ENCODE data around the gene NRXN3.

Gene NRXN3

DNA sequence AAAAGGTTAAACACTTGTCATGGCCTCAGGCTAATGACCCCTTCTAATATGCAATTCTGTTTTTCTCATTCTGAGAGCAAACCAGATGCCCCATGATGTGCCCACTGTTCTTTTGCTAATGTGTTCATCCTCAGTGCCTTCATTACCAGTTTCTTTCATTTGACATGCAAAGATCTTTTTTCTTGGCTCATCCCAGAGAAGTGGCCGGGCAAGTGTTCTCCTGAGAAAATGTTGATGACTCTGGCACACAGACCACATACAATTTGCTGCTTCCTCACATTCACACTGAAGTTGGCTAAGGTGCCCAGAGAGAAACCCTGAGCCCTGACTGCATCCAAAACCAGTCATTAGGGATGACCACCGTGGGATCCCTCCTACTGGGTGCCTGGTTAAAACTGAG, 1207.8 kb downstream of the NRXN3 start:
- Histone ChIP-seq H3K4me3 (ENCODE audit: insufficient read depth, low read length, poor library complexity, severe bottlenecking) (no peak overlapping the region), H3K36me3 (ENCODE audit: low read length) (no peaks in the 10 kb centered on the region), H3K27me3 (ENCODE audit: low read length) (no peaks in the 10 kb centered on the region), H3K9me2 (replicated peaks; ENCODE audit: insufficient read depth, low read length) (no peaks in the 10 kb centered on the region), H3F3A (ENCODE audit: insufficient read depth) (no peaks in the 10 kb centered on the region), H3K9me3 (ENCODE audit: insufficient read depth, low read length) (no peaks in the 10 kb centered on the region), H3K79me2 (ENCODE audit: insufficient read depth, low read length) (no peaks in the 10 kb centered on the region), H4K20me1 (ENCODE audit: low read depth, low read length) (no peaks in the 10 kb centered on the region), H2AFZ (ENCODE audit: low read depth, low read length, severe bottlenecking) (no peak overlapping the region), H3K4me2 (ENCODE audit: low read depth, low read length, poor library complexity, severe bottlenecking) (no peak overlapping the region), H3K27ac (ENCODE audit: low read depth, low read length) (no peak overlapping the region), H3K9ac (ENCODE audit: low read length) (no peak overlapping the region)
- no peak for TF ChIP-seq EZH2phosphoT487 (conservative IDR thresholded peaks at IDR 0.05; ENCODE audit: low read length)
- TF ChIP-seq, protein P1, sequence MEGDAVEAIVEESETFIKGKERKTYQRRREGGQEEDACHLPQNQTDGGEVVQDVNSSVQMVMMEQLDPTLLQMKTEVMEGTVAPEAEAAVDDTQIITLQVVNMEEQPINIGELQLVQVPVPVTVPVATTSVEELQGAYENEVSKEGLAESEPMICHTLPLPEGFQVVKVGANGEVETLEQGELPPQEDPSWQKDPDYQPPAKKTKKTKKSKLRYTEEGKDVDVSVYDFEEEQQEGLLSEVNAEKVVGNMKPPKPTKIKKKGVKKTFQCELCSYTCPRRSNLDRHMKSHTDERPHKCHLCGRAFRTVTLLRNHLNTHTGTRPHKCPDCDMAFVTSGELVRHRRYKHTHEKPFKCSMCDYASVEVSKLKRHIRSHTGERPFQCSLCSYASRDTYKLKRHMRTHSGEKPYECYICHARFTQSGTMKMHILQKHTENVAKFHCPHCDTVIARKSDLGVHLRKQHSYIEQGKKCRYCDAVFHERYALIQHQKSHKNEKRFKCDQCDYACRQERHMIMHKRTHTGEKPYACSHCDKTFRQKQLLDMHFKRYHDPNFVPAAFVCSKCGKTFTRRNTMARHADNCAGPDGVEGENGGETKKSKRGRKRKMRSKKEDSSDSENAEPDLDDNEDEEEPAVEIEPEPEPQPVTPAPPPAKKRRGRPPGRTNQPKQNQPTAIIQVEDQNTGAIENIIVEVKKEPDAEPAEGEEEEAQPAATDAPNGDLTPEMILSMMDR (IDR thresholded peaks at IDR 0.05; ENCODE audit: insufficient read depth, low read length, poor library complexity, severe bottlenecking), result no peak

DNA sequence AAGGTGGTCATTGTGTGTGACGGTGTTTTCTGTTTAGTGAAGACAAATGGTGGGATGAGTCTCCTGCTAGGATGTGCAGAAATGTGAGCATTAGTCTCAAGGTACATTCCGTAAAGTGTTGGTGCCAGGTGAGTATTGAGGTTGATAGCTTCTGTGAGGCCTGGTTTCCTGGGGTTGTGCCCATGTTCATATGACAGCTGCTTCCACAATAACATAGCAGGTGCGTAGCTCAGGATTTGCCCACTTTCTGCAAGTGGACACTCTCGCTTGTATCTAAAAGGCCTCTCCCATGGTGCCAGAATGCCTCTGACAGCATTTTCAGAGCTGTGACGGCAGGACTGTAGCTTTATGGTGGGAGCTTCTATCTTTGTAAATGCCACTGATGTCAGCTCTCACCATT, 1209.1 kb downstream of the NRXN3 start:
- H4K20me1 ChIP-seq (ENCODE audit: low read depth, low read length), result no peaks in the 10 kb centered on the region
- no peak overlapping the region for H3K4me2 ChIP-seq (ENCODE audit: low read depth, low read length, poor library complexity, severe bottlenecking)
- TF ChIP-seq, protein P1 (IDR thresholded peaks at IDR 0.05; ENCODE audit: insufficient read depth, low read length, poor library complexity, severe bottlenecking), result no peak
- TF ChIP-seq EZH2phosphoT487 (conservative IDR thresholded peaks at IDR 0.05; ENCODE audit: low read length), result no peak
- no peaks in the 10 kb centered on the region for H3K36me3 ChIP-seq (ENCODE audit: low read length)
- no peaks in the 10 kb centered on the region for H3K27me3 ChIP-seq (ENCODE audit: low read length)
- H3K27ac ChIP-seq (ENCODE audit: low read depth, low read length), result no peak overlapping the region
- no peaks in the 10 kb centered on the region for H3F3A ChIP-seq (ENCODE audit: insufficient read depth)
- no peak overlapping the region for H3K9ac ChIP-seq (ENCODE audit: low read length)
- H3K9me3 ChIP-seq (ENCODE audit: insufficient read depth, low read length), result no peaks in the 10 kb centered on the region
- no peak overlapping the region for H2AFZ ChIP-seq (ENCODE audit: low read depth, low read length, severe bottlenecking)
- H3K79me2 ChIP-seq (ENCODE audit: insufficient read depth, low read length), result no peaks in the 10 kb centered on the region
- no peaks in the 10 kb centered on the region for H3K9me2 ChIP-seq (replicated peaks; ENCODE audit: insufficient read depth, low read length)
- no peak overlapping the region for H3K4me3 ChIP-seq (ENCODE audit: insufficient read depth, low read length, poor library complexity, severe bottlenecking)

DNA sequence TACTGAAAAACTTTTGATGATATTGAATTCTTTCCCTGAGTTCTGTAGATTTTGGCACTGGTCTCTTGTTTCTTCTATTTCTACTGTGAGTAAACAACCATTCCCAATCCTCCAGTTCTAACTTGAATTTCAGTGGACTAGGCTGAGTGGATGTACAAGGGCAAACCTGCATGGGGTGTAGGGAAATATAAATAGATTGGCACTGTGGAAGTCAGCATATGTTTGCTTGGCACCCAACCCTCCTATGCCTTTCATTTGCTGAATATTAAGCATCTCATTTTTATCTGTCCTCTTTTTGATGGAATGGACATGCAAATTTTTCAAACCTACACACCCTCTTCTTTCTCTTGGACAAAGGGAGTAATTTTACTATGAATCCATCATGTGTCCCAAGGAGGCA, 1212.9 kb downstream of the NRXN3 start:
- Histone ChIP-seq H3K4me3 (ENCODE audit: insufficient read depth, low read length, poor library complexity, severe bottlenecking) (no peak overlapping the region), H3K4me2 (ENCODE audit: low read depth, low read length, poor library complexity, severe bottlenecking) (no peak overlapping the region), H3K9me2 (replicated peaks; ENCODE audit: insufficient read depth, low read length) (no peaks in the 10 kb centered on the region), H3K9me3 (ENCODE audit: insufficient read depth, low read length) (no peaks in the 10 kb centered on the region), H3K36me3 (ENCODE audit: low read length) (no peaks in the 10 kb centered on the region), H2AFZ (ENCODE audit: low read depth, low read length, severe bottlenecking) (no peak overlapping the region), H3F3A (ENCODE audit: insufficient read depth) (no peaks in the 10 kb centered on the region), H3K27me3 (ENCODE audit: low read length) (no peaks in the 10 kb centered on the region), H4K20me1 (ENCODE audit: low read depth, low read length) (no peaks in the 10 kb centered on the region), H3K79me2 (ENCODE audit: insufficient read depth, low read length) (no peaks in the 10 kb centered on the region), H3K9ac (ENCODE audit: low read length) (no peak overlapping the region), H3K27ac (ENCODE audit: low read depth, low read length) (no peak overlapping the region)
- TF ChIP-seq EZH2phosphoT487 (conservative IDR thresholded peaks at IDR 0.05; ENCODE audit: low read length), result no peak
- TF ChIP-seq, protein P1 (IDR thresholded peaks at IDR 0.05; ENCODE audit: insufficient read depth, low read length, poor library complexity, severe bottlenecking), result no peak
